Spleen (tissue), 11 donors: ENCODE measurements around the gene TMEM88. TPM values are rescaled to one million over a fixed set of nuclear protein-coding genes. Genes with fewer than 3 reads are reported as not detected.

Source experiments
- DNase-seq: peaks from one replicate; pipeline ENCODE4 v3.0.0-alpha.2; 2020
- H3K27ac ChIP-seq, 8 donors: fragments of 200-600 bp; sonication (generic) in 7 of 8; 1 replicate in 4 of 8; 2 replicates in 4 of 8; pipeline versions ENCODE4 v1.5.0 to v1.8.0; 2016 to 2021; ENCODE audit warnings: inconsistent platforms in 4 of 8, mild to moderate bottlenecking in 4 of 8, moderate library complexity in 1 of 8
- H3K27me3 ChIP-seq, 7 donors: fragments of 200-600 bp; sonication (generic) in 6 of 7; replicated peaks in 1 of 7; 1 replicate in 4 of 7; 2 replicates in 3 of 7; pipeline versions ENCODE4 v1.5.0 to v1.8.0; 2016 to 2021; ENCODE audit warnings: inconsistent platforms in 3 of 7, mild to moderate bottlenecking in 1 of 7
- H3K36me3 ChIP-seq, 6 donors: fragments of 200-600 bp; sonication (generic) in 5 of 6; 1 replicate in 4 of 6; 2 replicates in 2 of 6; pipeline versions ENCODE4 v1.5.0 to v1.8.0; 2016 to 2021; ENCODE audit warnings: inconsistent platforms in 2 of 6
- H3K4me1 ChIP-seq, 6 donors: fragments of 200-600 bp; sonication (generic) in 5 of 6; 1 replicate in 3 of 6; 2 replicates in 3 of 6; pipeline versions ENCODE4 v1.5.0 to v1.8.0; 2016 to 2021; ENCODE audit warnings: inconsistent platforms in 3 of 6
- H3K4me3 ChIP-seq, 8 donors: fragments of 200-600 bp; sonication (generic) in 7 of 8; 1 replicate in 4 of 8; 2 replicates in 4 of 8; pipeline versions ENCODE4 v1.5.0 to v1.8.0; 2016 to 2021; ENCODE audit warnings: inconsistent platforms in 4 of 8, mild to moderate bottlenecking in 4 of 8, moderate library complexity in 2 of 8
- H3K9me3 ChIP-seq, 8 donors: fragments of 200-600 bp; sonication (generic) in 7 of 8; 1 replicate in 4 of 8; 2 replicates in 4 of 8; pipeline versions ENCODE4 v1.5.0 to v1.8.0; 2016 to 2021; ENCODE audit warnings: inconsistent platforms in 4 of 8
- CTCF ChIP-seq, 11 experiments: fragments of 200-600 bp in 7 of 11; fragments of 450-650 bp in 4 of 11; sonication (generic) in 4 of 11; IDR thresholded peaks in 8 of 11; conservative IDR thresholded peaks in 3 of 11; 1 replicate in 7 of 11; 2 replicates in 4 of 11; pipeline versions ENCODE4 v1.4.0 to v1.8.0; 2016 to 2021; ENCODE audit warnings: antibody characterized with exemption in 11 of 11, inconsistent platforms in 4 of 11, mild to moderate bottlenecking in 1 of 11
- POLR2A ChIP-seq, 3 donors: fragments of 450-650 bp; IDR thresholded peaks; one replicate each; pipeline ENCODE4 v1.5.1; 2017; ENCODE audit warnings: antibody characterized with exemption in 3 of 3, mild to moderate bottlenecking in 1 of 3
- POLR2AphosphoS5 ChIP-seq, 3 donors: sonication (generic); formaldehyde crosslinking; IDR thresholded peaks; one replicate each; pipeline ENCODE4 v1.5.1; 2017; ENCODE audit warnings: antibody characterized with exemption in 3 of 3
- WGBS, 5 donors: extraction: QIAGEN DNeasy Blood & Tissue Kit in 3 of 5; methylation state at CpG; one replicate each; pipeline versions ENCODE4 v1.1.5 to v1.1.7; 2013 to 2018; 5-methylcytosine and 5-hydroxymethylcytosine counted together
- intact Hi-C: fragments of 100-400 bp; cut with DNase I; formaldehyde crosslinking; loops from one replicate; pipeline ENCODE4 v1.15.0; 2023; ENCODE audit warnings: low total_unique reads
- polyA plus RNA-seq, 3 donors: library from polyadenylated mRNA; stranded (reverse); fragments of 200-250 nt; gene quantifications; one replicate each; pipeline ENCODE4 v1.2.1, GENCODE V29; 2013
- total RNA-seq, 7 donors: library from RNA; depleted of rRNA in 3 of 7; stranded (reverse); fragments of >200 nt in 3 of 7; fragmentation: NEBNext Ultra II Directional in 4 of 7; extraction: Animal tissue kit (Norgen Biotek cat#: 25700) in 4 of 7; gene quantifications; one replicate each; pipeline versions ENCODE4 v1.1.0 to v1.2.1, GENCODE V29; 2016 to 2021
- donor health status: healthy with polysubstance abuse.
- donor health status: DM: no; HTN: no; CAD: no; lungs with moderate emphysema.
- donor health status: DM: no; HTN: no; CAD: no.
- donor health status: Bipolar disorder and iron deficiency.
- donor health status: healthy.
- donor health status: DM: no; HTN: no; CAD: no.
- donor health status: DM: yes; HTN: yes; CAD: no.

Gene TMEM88
- total and polyA plus RNA-seq, 10 donors: 5.2 to 31.8 (median 14.5) TPM

DNA sequence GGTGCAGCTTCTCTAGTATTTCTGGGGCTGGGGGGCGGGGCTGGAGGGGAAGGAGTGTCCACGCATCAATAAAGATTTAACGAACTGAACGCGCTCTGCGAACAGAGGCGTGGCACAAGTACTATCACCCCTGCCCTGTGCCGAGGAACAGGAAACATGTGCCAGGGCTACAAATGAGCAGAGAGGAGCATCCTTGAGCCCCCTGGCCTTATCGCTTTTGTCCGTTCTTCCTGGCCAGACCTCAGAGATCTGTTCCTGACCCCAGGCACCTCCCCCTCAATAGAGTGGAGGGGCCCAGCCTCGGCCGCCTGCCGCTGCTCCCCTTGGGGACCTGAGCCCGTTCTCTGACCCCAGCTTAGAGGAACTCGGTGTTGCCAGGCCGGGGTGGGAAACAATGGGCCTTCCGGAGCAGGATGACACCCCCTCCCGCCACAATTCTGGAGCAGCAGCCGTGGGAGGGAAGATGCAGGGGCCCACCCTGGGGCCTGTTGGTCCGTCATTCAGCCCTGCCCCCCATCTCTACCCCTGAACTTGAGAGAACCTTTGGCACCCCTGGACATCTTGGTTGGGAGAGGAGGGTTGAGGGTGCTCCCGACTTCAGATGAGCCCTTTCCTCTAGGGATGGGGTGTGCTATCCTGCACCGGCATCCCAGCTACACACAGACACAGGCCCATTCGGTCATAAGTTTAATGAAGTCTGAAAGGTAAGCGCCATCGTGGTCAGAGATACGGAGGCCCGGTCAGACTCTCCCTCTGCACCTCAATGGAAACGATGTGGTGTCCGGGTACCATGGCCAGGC is 1.3 kb downstream of the TMEM88 start:
- Histone ChIP-seq H3K27ac (peak overlapping the region; percentile 76 to 99 (median 95)), H3K36me3 (peaks cover 0 to 68% (median 30%) of the 10 kb centered on the region in 6 donors), H3K27me3 (no peaks in the 10 kb centered on the region), H3K4me3 (peak overlapping the region; percentile 43 to 80 (median 71)), H3K4me1 (peaks cover 37 to 78% (median 55%) of the 10 kb centered on the region in 6 donors), H3K9me3 (no peaks in the 10 kb centered on the region)
- intact Hi-C loops: no loop called here
- TF ChIP-seq POLR2AphosphoS5 (IDR thresholded peaks at IDR 0.05): peak; percentile 73 to 78 (median 76)
- TF ChIP-seq POLR2A (IDR thresholded peaks at IDR 0.05): no peak
- no peak for TF ChIP-seq CTCF (IDR thresholded peaks at IDR 0.05 in 8 of 11, conservative IDR thresholded peaks at IDR 0.05 in 3 of 11)
- 5 to 10% (median 8%) methylated on average over 26 to 29 of the region's 29 CpGs for WGBS, 5 donors
- peak; percentile 91 for DNase-seq

DNA sequence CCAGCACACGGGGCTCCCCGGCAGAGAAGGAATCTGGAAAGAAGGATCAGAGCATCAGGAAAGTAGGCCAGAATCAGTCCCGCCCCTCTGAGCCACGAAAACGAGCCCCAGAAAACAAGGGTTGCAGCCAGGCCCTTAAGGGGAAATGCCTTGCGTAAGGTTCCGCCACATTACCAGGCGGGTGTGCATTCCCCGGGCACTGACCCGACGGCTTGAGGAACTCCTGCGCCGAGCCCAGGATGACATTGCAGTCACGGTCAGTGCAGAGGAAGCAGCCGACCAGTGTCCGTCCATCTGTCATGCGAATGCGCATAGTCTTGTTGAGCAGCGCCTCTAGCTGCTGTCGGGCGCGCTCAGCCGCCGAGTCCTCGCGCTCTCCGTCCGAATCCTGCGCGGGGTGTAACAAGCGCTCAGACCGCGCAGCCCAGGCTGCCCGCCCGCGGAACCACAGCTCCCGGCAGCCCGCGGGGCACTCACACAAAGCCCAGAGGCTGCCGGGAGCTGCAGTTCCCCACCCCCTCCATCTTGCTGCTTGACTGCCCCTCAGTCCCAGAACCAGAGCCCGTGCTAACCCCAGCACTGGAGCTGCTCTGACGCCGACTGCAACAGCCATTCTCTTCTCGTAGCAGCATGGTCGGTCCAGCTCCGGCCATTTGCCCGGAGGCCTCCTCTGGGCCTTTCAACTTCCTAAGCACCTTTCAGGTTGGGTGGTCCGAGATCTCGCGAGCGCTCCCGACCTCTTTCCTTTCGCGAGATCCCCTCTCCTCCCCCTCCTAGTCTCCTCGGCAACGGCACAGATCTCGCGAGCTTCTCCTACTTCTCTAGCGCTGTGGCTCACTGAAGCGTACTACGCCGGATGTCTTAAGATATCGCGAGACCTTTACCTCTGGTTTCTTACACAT is 2.2 kb downstream of the TMEM88 start, which contains the start of gene NAA38:
TSS of gene NAA38 (minus strand) at position 749 of the 902 bp plus-strand sequence. CDS start at position 653, 96 bp downstream.
- intact Hi-C loops: no loop called here
- DNase-seq: peak; percentile 97
- TF ChIP-seq POLR2AphosphoS5 (IDR thresholded peaks at IDR 0.05) (peak; percentile 92 to 97 (median 92)), CTCF (IDR thresholded peaks at IDR 0.05 in 8 of 11, conservative IDR thresholded peaks at IDR 0.05 in 3 of 11) (peak in 10 of 11 experiments; percentile 6 to 69 (median 52)), POLR2A (IDR thresholded peaks at IDR 0.05) (peak in 1 of 3 donors; percentile 46)
- Histone ChIP-seq H3K4me3 (peak within 1 kb of the TSS; percentile 43 to 80 (median 71)), H3K9me3 (no peaks in the 10 kb centered on the region), H3K36me3 (peaks cover 0 to 59% (median 23%) of the 10 kb centered on the region in 6 donors), H3K4me1 (peaks cover 29 to 70% (median 47%) of the 10 kb centered on the region in 6 donors), H3K27me3 (no peaks in the 10 kb centered on the region), H3K27ac (peak within 1 kb of the TSS; percentile 76 to 99 (median 95))
- 0 to 1% (median 0%) methylated on average over 55 to 64 of the region's 64 CpGs for WGBS, 5 donors

DNA sequence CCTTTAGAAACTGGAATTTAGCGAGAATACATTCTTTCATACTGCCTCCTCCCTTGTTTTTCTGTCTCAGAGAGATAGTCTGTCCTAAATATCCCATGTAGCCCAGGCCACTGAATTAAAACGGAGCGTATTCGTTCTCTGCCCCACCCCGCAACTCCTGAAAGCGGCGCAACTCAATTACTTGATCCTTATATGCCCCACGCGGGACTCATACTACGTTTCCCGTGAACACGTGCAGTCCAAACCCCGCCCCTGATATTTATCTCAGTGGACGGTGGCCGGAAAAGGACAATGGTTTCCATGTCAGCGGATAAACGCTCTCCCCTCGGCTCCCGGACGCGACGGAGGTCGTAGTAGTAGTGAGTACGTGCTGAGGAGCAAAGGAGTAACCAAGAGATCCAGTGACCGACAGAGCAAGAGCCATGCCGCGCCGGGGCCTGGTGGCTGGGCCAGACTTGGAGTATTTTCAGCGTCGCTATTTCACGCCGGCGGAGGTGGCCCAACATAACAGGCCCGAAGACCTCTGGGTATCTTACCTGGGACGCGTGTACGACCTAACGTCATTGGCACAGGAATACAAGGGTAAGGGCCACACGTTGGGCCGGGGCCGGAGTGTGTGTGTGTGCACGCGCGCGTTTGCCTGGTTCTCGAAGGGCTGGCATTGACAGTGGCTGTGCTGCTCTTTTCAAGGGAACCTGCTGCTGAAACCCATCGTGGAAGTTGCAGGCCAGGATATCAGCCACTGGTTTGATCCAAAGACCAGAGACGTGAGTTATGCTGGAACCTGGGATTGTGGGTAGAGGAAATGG is 3.1 kb downstream of the TMEM88 start, which contains the start of gene CYB5D1:
TSS of gene CYB5D1 (plus strand) at position 291 of the 809 bp plus-strand sequence. CDS start at position 423, 132 bp downstream.
- Histone ChIP-seq H3K27ac (peak within 1 kb of the TSS; percentile 76 to 99 (median 95)), H3K4me1 (peaks cover 27 to 70% (median 48%) of the 10 kb centered on the region in 6 donors), H3K36me3 (peaks cover 0 to 51% (median 14%) of the 10 kb centered on the region in 6 donors), H3K4me3 (peak within 1 kb of the TSS; percentile 43 to 80 (median 71)), H3K9me3 (no peaks in the 10 kb centered on the region), H3K27me3 (no peaks in the 10 kb centered on the region)
- intact Hi-C loops: no loop called here
- TF ChIP-seq CTCF (IDR thresholded peaks at IDR 0.05 in 8 of 11, conservative IDR thresholded peaks at IDR 0.05 in 3 of 11): peak in 1 of 11 experiments; percentile 2
- peak; percentile 68 to 87 (median 69) for TF ChIP-seq POLR2AphosphoS5 (IDR thresholded peaks at IDR 0.05)
- peak in 1 of 3 donors; percentile 56 for TF ChIP-seq POLR2A (IDR thresholded peaks at IDR 0.05)
- DNase-seq: peak; percentile 95
- WGBS, 5 donors: 3 to 9% (median 5%) methylated on average over 43 to 48 of the region's 48 CpGs
